ENCODE results near the gene MRPS5.

DNA sequence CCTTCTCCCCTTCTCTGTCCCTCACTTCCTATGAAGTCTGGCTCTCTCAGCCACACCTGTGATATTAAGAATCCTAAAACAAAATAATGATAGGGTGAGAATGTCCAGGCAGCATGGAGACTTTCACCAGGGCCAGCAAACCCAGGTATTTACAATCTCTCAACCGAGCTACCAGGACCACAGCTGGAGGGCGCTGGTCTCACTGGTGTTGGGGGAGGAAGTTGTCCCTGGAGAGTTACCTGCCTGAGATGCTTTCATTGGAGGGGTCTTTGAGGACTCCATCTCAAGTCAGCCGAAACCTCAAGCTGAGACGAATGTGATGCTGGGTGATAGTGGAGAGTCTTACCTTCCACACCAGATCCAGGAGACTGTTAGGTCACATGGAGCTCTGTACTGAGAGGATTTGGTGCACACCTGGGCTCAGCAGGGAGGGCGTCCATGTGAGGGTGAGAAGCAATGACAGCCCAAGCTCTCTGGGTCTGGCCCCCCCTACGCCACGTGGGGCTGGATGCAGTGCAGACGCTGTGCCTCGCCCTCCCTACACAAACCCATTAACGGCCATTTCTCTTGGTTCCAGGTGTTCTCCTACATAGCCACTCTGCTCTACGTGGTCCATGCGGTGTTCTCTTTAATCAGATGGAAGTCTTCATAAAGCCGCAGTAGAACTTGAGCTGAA is 68.7 kb downstream of the MRPS5 start:
- TF ChIP-seq, protein P1, sequence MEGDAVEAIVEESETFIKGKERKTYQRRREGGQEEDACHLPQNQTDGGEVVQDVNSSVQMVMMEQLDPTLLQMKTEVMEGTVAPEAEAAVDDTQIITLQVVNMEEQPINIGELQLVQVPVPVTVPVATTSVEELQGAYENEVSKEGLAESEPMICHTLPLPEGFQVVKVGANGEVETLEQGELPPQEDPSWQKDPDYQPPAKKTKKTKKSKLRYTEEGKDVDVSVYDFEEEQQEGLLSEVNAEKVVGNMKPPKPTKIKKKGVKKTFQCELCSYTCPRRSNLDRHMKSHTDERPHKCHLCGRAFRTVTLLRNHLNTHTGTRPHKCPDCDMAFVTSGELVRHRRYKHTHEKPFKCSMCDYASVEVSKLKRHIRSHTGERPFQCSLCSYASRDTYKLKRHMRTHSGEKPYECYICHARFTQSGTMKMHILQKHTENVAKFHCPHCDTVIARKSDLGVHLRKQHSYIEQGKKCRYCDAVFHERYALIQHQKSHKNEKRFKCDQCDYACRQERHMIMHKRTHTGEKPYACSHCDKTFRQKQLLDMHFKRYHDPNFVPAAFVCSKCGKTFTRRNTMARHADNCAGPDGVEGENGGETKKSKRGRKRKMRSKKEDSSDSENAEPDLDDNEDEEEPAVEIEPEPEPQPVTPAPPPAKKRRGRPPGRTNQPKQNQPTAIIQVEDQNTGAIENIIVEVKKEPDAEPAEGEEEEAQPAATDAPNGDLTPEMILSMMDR (IDR thresholded peaks at IDR 0.05; ENCODE audit: borderline replicate concordance, extremely low read depth, low read length, poor library complexity, severe bottlenecking) = no peak
- TF ChIP-seq EZH2 (IDR thresholded peaks at IDR 0.05; ENCODE audit: borderline replicate concordance, low read depth, low read length, severe bottlenecking) = no peak
